ENCODE results near the gene BBS1.

BBS1 gene

DNA sequence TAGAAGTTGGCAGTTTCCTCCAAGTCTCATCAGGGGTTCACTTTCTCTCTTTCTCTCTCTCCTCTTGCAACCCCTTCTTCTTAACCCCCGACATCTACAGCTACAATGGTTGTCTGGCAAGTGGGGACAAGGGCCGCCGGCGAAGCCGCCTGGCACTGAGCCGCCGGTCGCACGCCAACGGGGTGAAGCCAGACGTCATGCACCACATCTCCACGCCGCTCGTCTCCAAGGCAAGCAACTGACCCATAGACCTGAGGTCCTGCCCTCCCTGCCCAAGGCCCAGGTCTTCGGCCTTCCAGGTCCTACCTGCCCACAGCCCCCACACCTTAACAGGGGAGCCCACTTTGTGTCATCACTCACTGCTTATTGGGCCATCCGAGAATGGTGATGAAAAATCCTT lies 39.3 kb upstream of the BBS1 start:
- TF ChIP-seq, protein P1, sequence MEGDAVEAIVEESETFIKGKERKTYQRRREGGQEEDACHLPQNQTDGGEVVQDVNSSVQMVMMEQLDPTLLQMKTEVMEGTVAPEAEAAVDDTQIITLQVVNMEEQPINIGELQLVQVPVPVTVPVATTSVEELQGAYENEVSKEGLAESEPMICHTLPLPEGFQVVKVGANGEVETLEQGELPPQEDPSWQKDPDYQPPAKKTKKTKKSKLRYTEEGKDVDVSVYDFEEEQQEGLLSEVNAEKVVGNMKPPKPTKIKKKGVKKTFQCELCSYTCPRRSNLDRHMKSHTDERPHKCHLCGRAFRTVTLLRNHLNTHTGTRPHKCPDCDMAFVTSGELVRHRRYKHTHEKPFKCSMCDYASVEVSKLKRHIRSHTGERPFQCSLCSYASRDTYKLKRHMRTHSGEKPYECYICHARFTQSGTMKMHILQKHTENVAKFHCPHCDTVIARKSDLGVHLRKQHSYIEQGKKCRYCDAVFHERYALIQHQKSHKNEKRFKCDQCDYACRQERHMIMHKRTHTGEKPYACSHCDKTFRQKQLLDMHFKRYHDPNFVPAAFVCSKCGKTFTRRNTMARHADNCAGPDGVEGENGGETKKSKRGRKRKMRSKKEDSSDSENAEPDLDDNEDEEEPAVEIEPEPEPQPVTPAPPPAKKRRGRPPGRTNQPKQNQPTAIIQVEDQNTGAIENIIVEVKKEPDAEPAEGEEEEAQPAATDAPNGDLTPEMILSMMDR (conservative IDR thresholded peaks at IDR 0.05; ENCODE audit: control insufficient read depth, insufficient read depth, low read depth, low read length), result no peak
- no peak overlapping the region for H3K4me3 ChIP-seq (ENCODE audit: control insufficient read depth, low read depth, low read length)
- DNase-seq (ENCODE audit: low read depth), result no peak

DNA sequence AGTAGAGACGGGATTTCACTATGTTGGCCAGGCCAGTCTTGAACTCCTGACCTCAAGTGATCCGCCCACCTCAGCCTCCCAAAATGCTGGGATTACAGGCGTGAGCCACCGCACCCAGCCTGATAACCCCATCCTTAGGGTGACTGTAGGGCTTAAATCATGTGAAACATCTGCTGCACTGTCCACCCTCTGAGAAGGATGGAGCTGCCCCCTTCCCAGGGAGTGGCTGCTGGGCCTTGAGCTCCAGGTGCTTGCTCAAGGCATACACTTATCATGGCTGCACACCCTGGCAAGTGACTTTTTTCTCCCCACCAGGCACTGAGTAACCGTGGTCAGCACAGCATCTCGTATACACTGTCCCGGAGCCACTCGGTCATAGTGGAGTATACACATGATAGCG lies 38.4 kb upstream of the BBS1 start:
- TF ChIP-seq, protein P1 (conservative IDR thresholded peaks at IDR 0.05; ENCODE audit: control insufficient read depth, insufficient read depth, low read depth, low read length), result no peak
- no peak overlapping the region for H3K4me3 ChIP-seq (ENCODE audit: control insufficient read depth, low read depth, low read length)
- no peak for DNase-seq (ENCODE audit: low read depth)

DNA sequence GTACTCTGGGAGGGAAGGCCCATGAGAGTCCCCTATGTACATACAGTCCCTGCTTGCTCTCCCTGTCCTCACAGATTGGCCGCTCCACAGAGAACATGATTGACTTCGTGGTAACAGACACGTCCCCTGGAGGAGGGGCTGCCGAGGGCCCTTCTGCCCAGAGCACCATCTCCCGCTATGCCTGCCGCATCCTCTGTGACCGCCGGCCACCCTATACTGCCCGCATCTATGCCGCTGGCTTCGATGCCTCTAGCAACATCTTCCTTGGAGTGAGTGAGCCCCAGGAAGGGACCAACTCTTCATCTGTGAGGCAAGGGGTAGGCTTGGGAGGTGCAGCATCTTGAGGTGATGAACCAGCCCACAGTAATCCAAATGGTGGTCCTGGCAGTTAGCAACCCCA lies 37.3 kb upstream of the BBS1 start:
- DNase-seq (ENCODE audit: low read depth), result no peak

DNA sequence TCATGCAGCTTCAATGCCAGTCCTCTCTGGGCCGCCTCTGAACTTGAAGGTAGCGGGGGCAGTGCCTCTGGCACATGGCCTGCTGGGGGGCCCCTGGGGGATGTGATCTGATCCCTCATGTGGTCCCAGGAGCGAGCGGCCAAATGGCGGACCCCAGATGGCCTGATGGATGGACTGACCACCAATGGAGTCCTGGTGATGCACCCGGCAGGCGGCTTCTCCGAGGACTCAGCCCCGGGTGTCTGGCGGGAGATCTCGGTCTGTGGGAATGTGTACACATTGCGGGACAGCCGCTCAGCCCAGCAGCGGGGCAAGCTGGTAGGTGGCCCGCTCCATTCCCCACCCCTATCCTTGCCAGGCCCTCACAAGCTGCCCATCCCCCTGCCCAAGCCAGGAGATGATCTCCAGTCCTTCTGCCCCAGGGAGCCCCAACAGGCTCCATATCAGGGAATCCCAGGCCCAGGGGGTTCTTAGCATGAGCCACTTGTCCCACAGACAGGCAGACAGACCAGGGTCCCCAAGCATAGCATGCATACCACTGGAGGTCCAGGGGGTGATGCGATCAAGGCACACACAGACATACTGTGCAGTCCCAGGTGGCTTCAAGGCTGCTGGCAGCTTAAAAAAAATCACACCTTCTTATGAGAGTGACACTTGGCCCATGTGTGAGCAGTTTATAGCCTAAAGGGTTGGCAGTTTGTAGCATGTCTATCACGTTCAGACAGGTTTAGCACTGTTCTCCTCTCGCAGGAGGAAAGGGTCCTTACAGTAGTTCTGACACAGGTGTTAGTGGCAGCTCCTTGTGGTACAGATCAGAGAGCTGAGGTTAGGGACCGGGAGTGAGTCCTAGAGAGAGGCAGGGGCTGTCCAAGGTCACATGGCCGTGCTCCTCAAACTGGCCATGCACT lies 36.6 kb upstream of the BBS1 start:
- no peak for DNase-seq (ENCODE audit: low read depth)
- TF ChIP-seq, protein P1 (conservative IDR thresholded peaks at IDR 0.05; ENCODE audit: control insufficient read depth, insufficient read depth, low read depth, low read length), result no peak
- H3K4me3 ChIP-seq (ENCODE audit: control insufficient read depth, low read depth, low read length), result no peak overlapping the region

More for the DNA sequence above, 37.3 kb upstream of the BBS1 start:
- TF ChIP-seq, protein P1 (conservative IDR thresholded peaks at IDR 0.05; ENCODE audit: control insufficient read depth, insufficient read depth, low read depth, low read length), result no peak
- no peak overlapping the region for H3K4me3 ChIP-seq (ENCODE audit: control insufficient read depth, low read depth, low read length)

DNA sequence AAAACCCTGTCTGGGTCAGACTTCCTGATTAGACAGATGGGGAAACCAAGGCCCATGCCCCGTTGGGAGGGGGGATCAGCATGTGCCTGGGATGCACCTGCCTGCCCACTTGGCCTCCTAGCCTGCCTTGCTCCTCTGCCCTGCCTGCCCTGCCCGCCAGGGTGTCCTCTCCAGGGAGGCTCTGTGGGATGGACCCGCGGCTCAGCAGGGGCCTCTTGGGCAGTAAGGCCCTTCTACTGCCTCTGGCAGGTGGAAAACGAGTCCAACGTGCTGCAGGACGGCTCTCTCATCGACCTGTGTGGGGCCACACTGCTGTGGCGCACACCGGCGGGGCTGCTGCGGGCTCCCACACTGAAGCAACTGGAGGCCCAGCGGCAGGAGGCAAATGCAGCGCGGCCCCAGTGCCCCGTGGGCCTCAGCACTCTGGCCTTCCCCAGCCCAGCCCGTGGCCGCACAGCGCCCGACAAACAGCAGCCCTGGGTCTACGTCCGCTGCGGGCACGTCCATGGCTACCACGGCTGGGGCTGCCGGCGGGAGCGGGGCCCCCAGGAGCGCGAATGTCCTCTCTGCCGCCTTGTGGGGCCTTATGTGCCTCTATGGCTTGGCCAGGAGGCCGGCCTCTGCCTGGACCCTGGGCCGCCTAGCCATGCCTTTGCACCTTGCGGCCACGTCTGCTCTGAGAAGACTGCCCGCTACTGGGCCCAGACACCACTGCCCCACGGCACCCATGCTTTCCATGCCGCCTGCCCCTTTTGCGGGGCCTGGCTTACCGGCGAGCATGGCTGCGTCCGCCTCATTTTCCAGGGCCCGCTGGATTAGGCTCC lies 34.9 kb upstream of the BBS1 start:
- DNase-seq (ENCODE audit: low read depth), result no peak
- H3K4me3 ChIP-seq (ENCODE audit: control insufficient read depth, low read depth, low read length), result no peak overlapping the region
- TF ChIP-seq, protein P1 (conservative IDR thresholded peaks at IDR 0.05; ENCODE audit: control insufficient read depth, insufficient read depth, low read depth, low read length), result no peak

DNA sequence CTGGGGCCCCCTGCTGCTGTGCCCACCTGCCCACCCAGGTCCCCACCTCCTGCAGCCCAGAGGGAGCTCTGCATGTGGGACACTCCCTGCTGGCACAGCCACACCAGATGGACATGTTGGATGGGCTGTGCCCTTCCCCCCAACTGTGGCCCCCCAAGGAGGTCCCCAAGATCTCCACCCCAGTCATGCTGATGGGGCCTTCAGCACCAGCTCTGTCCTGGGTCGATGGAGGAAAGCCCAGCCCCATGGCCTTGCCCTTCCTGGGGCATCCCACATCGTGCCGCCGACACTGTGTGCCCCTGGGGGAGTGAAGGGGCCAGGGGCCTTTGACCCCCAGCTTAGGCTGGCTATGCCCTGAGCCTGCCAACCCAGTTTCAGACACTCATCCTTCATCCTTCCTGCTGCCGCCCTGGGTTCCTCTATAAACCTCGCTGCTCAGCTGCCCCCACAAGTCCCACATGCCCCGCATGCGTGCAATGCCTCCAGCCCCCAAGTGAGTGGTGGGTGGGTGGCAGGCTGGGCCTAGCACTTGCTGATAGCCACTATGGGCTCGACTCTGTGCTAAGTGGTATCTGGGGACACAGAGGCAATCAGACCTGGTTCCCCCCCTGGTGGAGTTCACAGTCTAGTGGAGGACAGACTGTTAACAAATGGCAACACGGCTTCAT lies 34.1 kb upstream of the BBS1 start:
- TF ChIP-seq, protein P1 (conservative IDR thresholded peaks at IDR 0.05; ENCODE audit: control insufficient read depth, insufficient read depth, low read depth, low read length), result no peak
- no peak overlapping the region for H3K4me3 ChIP-seq (ENCODE audit: control insufficient read depth, low read depth, low read length)
- DNase-seq (ENCODE audit: low read depth), result no peak
